Measurements from ENCODE around the gene HHATL.

DNA sequence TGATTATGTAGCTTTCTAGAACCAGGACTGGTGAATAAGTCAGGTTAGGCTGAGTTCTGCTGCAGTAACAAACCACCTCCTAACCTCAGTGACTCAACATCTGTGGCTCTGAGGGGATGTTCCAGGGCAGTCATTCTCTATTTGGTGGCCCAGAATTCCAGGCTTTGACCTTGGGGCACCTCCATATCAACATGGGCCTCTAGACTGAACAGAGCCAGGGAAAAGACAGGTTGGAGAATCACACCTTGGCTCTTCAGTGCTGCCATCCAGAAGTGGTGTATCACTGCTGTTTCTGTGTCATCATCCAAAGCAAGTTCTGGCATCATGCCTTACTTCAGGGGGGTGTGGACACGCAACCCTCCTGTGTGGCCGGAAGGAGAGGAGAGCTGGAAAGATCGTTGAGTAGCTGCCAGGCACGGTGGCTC, 33.8 kb downstream of the HHATL start:
- TF ChIP-seq GATA1 (IDR thresholded peaks at IDR 0.05; ENCODE audit: low read depth, low read length) = no peak
- TF ChIP-seq POLR2A (IDR thresholded peaks at IDR 0.05; ENCODE audit: low read length) = no peak

Data from erythroblast (primary cell).